DMS114 treated with DMSO at 0.1 percent for 48 hours (cell line): ENCODE data around the gene ATP6V1F.

Experiments used
- DNase-seq: peaks from one replicate; lab custom pipeline; 2025; ENCODE audit not compliant: unreplicated experiment; lab: John Stamatoyannopoulos, UW

Gene ATP6V1F

GRCh38 chr7:128867842-128868623 is 5.4 kb downstream of the ATP6V1F start:
- no peak for DNase-seq

- DNase-seq = no peak
These were observed 6.0 kb downstream of the ATP6V1F start for GRCh38 chr7:128868624-128869137.

GRCh38 chr7:128869138-128869943 is 6.7 kb downstream of the ATP6V1F start:
- no peak for DNase-seq

DNA sequence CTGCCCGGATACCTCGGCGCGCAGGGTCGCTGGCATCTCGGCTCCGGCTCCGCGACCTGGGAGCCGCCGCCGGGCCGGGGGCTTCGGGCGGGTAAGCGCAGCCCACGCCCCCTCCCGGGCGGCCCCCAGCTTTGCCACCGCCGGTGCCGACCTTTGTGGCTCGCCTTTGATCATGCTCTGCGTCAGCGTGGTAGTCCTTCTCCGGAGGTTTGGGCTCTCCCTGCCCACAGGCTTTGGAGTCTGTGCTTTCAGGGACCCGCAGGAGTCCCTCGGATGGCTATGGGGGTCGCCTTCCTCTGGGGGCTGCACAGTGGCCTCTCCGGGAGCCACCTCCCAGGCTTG is 7.3 kb downstream of the ATP6V1F start:
- DNase-seq = no peak

- DNase-seq = no peak
These were observed 8.4 kb downstream of the ATP6V1F start for GRCh38 chr7:128871050-128871449.

- no peak for DNase-seq
These were observed 9.8 kb downstream of the ATP6V1F start for GRCh38 chr7:128872394-128872824.

GRCh38 chr7:128873234-128873633 is 10.6 kb downstream of the ATP6V1F start:
- DNase-seq = no peak

- no peak for DNase-seq
These were observed 11.7 kb downstream of the ATP6V1F start for GRCh38 chr7:128874140-128875031.

DNA sequence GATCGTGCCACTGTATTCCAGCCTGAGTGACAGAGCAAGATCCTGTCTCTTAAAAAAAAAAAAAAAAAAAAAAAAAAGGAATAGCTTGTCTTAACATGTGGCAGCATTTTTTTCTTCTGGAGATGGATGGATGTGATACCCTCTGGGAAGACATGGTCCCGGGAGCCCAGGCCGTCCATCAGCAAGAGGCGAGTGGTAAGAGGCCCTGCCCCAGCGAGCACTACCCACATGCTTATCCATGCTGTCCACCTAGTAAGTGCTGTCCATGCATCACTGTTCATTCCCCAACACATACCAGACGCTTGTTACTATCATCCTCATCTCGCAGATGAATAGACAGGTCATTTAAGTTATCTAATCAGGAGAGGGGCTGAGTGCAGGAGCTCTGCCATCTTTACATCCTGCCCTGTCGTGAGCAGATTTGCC is 12.9 kb downstream of the ATP6V1F start:
- no peak for DNase-seq

DNA sequence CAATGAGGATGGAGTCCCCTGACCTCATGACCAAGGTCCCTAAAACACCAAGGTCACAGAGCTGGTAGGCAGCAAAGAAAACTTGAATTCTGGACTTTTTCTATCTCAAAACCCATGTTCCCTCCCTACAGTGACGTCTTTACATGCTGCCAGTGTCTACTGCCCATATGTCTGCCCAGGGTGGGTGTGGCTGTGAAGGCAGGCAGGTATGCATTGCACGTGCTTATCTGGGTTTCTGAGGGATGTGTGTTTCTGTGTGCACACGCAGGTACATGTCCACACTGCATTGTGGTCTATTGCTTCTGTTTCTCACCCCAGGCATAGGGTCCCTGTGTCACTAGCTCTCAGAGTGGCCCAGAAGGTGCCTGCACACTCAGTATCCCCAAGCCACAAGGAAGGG is 13.5 kb downstream of the ATP6V1F start:
- DNase-seq = no peak

DNA sequence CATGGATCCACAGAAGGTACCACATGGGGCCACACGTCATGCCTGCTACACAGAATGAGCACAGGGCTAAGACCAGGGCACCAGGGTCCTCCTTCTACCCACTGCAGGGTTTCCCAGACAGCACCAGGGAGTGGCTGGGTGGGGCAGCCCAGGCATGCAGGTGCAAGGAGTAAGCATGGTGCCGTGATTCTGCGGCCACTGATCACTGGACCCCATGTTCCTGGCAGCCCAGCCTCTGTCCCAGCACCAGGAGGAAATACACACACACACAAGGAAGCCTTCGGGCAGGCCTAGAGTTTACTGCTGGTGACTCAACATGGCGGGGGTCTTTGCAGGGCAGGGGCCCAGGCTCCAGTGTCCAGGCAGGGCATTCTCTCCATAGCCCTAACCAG is 13.9 kb downstream of the ATP6V1F start:
- no peak for DNase-seq

DNA sequence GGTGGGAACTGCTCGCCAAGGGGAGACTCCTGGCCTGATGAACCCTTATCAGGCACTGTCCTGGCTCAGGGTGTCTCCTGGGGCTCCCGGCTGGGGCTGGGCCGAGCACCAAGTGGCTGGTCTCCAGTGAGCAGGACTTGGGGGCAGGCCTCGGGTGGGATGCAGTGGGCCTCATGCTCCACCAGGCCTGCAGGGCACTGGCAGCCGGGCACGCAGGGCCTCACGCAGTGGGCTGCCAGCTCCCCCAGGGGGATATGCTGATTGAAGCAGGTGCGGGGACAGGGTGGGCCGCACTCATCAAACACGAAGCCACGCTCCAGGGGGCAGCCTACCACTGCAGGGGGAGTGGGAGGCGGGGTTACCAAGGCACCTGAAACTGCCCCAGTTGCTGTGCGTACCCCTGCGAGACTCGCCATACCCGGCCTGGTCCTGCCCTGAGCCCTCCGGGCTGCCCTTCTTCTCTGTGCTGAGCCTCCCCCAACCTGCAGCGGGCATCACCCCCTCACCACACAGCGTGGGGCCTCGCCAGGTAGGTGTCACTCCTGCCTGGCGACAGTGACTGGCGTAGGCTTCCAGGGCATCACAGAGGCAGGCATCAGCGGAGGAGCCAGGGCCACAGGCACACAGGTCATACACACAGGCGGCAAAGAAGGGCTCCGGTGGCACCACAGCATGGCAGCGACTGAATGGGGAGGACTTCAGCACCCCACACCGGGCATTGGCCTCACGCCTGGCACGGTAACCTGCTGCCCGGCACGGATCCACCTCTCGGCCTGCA is 14.5 kb downstream of the ATP6V1F start:
- no peak for DNase-seq

DNA sequence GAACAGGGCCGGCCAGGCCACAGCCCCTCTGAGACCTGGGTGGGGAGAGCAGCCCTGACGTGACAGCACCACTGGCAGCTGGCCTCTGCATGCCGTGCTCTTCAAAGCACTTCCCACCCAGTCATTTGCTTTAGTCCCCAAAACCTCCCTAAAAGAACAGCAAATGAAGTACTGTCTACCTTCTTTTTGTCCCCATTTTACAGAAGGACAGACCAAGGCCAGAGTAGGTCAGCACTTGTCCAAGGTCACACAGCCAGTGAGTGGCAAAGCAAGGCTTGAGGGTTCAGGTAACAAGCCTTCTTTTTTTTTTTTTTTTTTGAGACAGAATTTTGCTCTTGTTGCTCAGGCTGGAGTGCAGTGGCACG is 15.1 kb downstream of the ATP6V1F start:
- DNase-seq = no peak

DNA sequence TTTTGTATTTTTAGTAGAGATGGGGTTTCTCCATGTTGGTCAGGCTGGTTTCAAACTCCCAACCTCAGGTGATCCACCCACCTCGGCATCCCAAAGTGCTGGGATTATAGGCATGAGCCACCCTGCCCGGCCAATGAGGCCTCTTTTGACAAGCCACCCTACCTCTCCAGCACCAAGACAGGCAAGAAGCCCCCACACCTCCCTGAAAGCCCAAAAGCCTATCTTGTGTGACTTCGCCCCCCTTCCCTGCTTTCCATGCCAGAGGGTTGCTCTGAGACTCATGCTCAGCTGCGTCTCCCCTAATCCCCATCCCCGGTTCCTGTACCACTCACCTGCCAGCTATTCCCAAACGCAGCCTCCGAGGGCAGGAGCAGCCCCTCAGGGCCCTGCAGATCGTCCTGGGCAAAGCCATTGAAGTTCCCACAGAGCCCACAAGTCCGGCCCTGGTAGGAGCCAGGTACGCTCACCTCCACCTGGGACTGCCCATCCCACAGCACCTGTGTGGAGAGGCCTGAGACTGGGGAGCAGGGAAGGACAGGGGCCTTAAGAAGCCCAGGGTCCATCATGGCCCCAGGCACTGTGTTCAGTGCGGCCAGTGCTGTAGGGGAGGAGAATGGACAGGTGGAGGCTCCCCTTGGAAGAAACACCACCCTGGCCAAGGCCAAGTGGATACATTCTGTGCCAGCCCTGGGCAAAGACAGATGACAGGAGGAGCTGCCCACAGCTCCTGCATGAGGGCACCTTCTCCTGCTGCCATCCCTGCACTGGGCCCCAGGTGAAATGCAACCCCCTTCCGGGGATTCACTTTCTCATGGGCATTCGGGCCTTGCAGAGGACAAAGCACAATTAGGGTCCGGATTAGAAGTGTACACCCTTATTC is 15.8 kb downstream of the ATP6V1F start:
- no peak for DNase-seq

DNA sequence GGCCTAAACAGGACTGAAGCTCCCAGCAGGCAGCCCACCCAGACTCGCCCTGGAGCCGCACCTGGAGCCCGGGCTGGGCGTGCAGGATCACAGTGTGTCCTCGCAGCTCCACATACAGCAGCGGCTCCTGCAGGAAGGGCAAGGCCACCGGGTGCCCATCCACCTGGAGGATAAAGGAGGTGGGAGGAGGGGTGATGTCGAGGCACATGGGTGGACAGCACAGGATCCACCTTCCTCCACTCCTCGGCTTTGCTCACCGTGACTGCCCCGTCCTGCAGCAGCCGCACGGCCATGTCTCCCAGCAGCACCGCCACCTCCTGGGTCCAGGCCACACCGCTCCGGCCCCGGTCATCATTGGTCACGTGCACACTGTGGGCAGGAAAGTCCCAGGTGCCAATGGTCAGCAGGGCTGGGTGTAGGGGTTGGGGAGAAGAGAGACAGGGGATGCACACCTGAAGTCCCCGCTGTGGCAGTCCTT is 16.8 kb downstream of the ATP6V1F start:
- no peak for DNase-seq

GRCh38 chr7:128879939-128880746 is 17.5 kb downstream of the ATP6V1F start:
- peak; percentile 19 for DNase-seq

- DNase-seq = no peak
These were observed 18.3 kb downstream of the ATP6V1F start for GRCh38 chr7:128880791-128881457.
